Stimulated activated CD8-positive, alpha-beta memory T cell treated with anti-CD3 and anti-CD28 coated beads, Interleukin-15, amount 100 ng/mL, for 4 hours (primary cell): ENCODE measurements around the gene DHX16.
A peak's percentile ranks its signal among the peaks of the same experiment; 100 is the strongest.

ENCODE experiments used
- DNase-seq, 2 donors: peaks; one replicate each; pipeline ENCODE4 v3.0.0-alpha.2; 2020; ENCODE audit warnings: low read depth in 2 of 2

DHX16 gene

GRCh38 chr6:30640481-30640880 lies 32.3 kb downstream of the DHX16 start:
- no peak for DNase-seq

DNA sequence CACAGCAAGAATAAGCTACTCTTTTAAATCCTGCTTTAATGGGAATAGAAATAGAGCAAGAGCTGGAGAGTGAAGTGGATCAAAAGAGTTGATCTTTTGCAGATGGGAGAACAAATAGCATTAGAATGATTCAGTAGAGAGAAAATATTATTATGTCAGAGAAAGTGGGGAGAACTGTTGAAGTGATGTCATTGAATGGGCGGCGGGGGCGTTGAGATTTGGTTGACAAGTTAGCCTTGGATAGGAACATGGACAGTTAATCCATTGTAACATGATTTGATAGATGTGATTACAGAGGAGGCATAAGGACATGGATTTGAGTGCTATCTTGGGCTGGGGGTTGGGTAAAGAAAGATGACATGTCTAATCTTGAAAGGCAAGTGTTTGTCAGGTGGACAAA lies 37.0 kb downstream of the DHX16 start:
- DNase-seq, result no peak

- peak; percentile 77 to 78 for DNase-seq
Measured at GRCh38 chr6:30626484-30627366, 46.1 kb downstream of the DHX16 start, which contains the start of gene ATAT1. Gene ATAT1 (plus strand): TSS chr6:30626874.

DNA sequence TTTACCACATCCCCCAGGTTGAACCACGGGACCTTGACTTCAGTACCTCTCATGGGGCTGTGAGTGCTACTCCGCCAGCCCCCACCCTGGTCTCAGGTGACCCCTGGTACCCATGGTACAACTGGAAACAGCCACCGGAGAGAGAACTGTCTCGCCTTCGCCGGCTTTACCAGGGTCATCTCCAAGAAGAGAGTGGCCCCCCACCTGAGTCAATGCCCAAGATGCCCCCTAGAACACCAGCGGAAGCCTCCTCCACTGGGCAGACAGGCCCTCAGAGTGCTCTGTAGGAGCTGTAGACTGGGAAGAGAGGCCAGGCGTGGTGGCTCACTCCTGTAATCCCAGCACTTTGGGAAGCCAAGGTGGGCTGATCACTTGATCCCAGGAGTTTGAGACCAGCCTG lies 47.3 kb downstream of the DHX16 start:
- no peak for DNase-seq

DNA sequence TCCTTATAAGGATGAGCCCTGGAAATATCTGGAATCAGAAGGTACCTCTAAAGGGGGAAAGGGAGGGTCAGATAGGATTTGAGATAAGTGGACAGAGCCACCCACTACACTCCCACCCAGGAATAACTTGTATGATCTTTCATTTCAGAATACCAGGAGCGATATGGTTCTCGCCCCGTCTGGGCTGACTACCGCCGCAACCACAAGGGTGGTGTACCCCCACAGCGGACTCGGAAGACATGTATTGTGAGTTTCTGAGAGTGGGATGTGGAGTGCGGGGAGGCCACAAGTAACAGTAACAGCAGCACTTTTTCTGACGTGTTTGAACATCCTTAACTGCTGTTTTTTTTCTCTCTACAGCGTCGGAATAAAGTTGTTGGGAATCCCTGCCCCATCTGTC lies 53.2 kb downstream of the DHX16 start:
- DNase-seq, result no peak

DNA sequence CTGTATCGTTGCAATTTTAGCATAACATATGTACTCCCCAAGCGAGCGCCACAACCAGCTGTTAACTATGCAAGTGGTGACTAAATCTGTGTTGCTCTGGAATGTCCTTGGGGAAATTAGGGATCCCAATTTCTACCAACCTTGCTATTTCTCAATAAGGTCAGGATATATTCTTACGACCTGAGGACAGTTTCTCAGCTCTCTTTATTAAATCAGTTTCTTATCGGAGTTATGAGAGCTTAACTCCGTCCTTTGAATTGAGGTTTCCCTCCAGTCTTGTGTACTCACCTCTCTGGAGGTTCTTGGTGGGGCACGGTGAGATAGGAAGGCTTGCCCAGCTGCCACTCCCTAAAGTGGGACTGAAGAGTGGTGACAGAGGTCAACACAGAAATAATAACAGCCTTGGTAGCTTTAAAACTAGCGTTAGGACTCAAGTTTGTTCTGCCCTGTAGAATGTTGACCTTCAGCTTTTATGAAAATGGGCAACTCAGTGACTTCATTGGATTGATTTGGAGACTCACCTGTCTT lies 54.5 kb downstream of the DHX16 start:
- DNase-seq, result no peak

GRCh38 chr6:30617565-30618269 lies 55.1 kb downstream of the DHX16 start, which contains the start of gene MRPS18B:
Gene MRPS18B (plus strand): TSS chr6:30617840. CDS start chr6:30617866, 26 bp downstream.
- DNase-seq, result peak; percentile 94 to 99

GRCh38 chr6:30616811-30617564 lies 55.8 kb downstream of the DHX16 start, which contains the start of gene PPP1R10:
Gene PPP1R10 (minus strand): TSS chr6:30617243. CDS start chr6:30609944, 7,299 bp downstream.
- peak; percentile 94 to 99 for DNase-seq

DNA sequence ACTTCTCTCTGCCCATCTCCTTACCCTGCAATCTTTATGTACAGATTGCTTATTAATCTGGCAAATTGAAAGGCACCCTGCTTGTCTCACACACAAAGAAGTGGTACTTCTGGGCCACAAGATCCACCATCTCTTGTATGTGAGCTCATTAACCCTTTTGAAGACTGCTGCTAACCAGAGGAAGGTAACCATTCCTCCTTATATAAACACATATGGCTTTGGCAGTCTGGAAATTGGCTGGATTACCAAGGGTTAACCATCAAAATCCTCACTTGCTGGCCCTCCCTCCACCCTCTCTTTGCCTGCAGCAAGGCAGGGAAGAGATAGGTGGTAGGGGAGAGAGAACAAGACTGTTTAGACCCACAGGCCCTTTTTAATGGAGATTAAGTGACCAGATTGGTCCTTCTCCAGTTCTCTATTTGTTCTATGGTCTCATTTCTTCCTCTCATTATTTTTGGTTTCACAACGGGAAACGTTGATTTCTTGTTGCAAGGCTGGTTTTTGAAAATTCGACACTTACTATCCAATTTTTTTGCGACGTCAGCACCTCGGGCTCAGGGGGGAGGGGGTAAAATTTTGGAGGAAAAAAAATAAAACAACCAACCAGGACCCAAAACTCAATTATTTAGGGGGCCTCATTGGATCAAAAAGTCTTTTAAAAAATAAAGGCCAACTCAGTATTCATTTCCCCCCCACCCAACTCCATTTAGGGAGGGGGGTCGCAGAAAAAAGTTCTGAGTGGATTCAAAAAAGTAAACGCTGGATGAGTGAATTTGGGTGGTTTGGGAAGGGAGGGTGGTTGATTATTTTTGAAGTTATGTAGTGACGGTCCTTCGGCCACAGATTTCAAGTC lies 56.6 kb downstream of the DHX16 start:
- no peak for DNase-seq

DNA sequence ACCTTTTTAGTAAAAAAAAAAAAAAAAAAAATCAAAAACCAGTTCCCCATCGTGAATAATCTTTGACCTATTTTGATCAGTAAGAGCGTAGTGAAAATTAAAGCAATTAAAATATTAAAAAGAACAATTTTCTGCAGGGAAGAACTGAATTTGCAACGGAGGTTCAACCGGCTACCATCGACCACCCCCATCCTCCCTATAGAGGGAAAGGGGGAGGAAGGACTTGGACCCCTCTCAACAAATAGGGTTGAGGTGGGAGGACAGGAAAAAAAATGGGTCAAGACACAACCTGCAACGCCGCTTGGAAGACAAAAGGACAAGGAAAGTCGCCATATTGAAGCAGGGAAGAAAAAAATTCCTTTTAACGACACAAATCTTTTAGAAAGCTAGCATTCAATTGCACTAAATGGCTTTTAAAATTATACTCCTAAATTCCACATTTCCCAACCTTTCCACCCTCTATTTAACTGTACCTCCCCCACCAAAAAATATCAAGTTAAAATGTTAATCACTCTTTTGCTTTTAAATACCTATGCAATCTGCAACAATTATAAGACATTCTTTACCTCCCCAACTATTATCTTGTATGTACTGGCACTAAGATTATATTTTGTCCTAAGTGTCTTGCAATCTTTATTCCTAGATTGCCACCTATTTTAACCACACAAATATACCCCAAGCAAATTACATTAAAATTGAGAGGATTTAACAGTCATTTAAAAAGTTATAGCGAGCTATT lies 57.4 kb downstream of the DHX16 start:
- no peak for DNase-seq

DNA sequence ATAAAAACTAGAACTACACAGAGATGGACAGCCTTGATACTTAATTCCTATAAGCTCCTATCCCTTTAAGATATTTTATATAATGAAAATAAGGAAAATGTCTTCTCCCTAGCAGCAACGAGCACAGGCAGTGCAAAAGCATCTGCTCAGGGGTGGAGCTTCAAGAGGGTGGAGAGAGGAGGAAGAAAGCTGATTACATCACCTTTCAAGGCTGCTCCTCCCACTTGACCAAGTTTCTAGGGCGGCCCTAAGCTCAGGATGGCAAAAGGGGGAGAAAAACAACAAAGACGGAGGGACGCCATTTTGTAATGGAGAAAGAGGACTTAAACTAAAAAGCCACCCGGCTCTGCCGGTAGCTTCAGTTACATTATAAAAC lies 58.0 kb downstream of the DHX16 start:
- DNase-seq, result peak; percentile 55 to 77

DNA sequence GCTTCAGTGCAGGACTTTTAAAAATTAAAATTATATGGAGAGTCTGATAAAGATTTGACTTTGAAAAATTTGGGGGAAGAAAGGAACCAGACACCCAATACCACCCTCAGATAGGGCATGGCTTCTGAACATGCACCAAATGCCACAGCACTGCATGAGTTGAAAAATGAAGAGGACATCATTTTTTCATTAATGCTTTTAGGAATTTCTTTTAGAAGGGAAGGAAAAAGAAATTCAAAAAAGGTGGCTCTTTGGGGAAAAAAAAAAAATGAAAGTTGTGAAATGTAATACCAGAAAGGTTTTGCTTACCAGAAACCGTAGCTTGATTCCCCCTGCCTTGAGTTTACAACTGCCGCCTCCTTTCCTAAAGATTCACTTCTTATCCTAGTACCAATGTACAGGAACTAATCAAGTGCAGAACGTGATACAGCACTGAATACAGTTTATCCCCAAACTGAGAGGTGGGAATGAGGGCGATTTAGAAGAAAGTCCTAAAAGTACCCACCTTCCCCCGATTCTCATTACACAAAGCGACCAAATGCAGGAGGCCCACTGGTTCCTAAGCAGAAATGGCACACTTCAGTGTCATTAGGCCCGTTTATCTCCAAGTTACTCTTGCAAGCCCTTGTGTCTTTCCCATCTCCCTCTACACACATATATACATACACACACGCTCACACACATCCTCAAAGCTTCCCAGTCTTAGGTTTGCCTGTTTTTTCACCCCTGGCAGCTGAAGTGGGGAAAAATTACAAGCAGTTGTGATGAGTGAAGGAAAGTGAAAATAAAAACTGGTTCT lies 58.6 kb downstream of the DHX16 start:
- no peak for DNase-seq

- DNase-seq, result no peak
Measured at GRCh38 chr6:30613251-30614043, 59.4 kb downstream of the DHX16 start.

GRCh38 chr6:30612687-30613248 lies 60.0 kb downstream of the DHX16 start:
- no peak for DNase-seq

DNA sequence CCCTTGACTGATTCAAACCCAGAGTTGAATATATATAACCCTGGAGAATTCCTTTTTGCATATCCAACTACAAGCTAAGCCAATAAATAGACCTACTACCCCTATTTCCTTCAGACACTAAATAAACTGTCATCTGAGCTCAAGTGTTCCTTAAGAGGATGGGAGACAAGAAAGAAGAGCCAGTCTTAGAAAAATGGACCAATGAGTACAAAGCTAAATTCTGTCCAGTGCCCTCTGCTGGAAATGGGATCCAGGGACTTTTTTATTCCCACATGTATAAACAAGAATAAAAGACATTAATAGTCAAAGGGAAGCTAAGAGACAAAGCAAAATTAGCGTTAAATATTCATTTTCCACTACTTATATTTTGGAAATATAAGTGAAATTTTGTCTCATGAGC lies 60.6 kb downstream of the DHX16 start:
- DNase-seq, result no peak

GRCh38 chr6:30611856-30612194 lies 61.0 kb downstream of the DHX16 start:
- DNase-seq, result no peak

DNA sequence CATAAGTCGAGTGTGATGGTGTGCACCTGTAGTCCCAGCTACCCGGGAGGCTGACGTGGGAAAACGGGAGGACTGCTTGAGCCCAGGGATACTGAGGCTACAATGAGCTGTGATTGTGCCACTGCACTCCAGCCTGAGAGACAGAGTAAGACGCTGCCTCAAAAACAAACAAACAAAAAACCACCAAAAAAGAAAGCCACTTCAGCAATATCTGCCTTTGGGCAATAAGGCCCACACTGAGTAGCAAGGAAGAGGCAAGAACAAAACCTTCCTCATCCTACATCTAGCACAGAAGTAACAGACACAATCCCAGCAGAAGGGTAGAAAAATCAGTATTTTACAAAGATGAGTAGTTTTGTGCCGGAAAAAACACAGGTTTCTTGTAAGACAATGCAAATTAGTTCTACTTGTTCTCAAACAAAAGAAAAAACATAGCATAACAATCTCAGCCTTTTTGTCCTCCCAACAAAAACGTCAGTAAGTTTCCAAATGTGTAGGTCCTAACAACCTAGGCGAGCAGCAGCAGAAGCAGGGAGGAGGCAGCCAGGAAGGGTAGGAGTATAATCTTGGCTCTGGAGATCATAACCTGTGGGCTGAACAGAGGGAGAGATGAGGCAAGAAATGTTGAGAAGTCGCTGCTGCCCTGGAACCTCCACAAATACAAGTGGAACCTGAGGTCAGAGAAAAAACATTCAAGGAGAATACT lies 61.5 kb downstream of the DHX16 start:
- no peak for DNase-seq

- no peak for DNase-seq
Measured at GRCh38 chr6:30610065-30610464, 62.7 kb downstream of the DHX16 start.
